Thyroid gland (tissue), 4 donors: ENCODE measurements around the gene PARM1.

Source experiments
- CTCF ChIP-seq, 6 experiments: fragments of 200-600 bp in 3 of 6; fragments of 450-650 bp in 3 of 6; sonication (generic) in 3 of 6; IDR thresholded peaks; one replicate each; pipeline ENCODE4 v1.5.1; 2016 to 2019; ENCODE audit warnings: antibody characterized with exemption in 6 of 6, mild to moderate bottlenecking in 2 of 6, inconsistent platforms in 1 of 6, moderate library complexity in 1 of 6
- POLR2A ChIP-seq, 2 donors: fragments of 450-650 bp; IDR thresholded peaks; one replicate each; pipeline ENCODE4 v1.6.1; 2017; ENCODE audit warnings: antibody characterized with exemption in 2 of 2, mild to moderate bottlenecking in 2 of 2, moderate library complexity in 1 of 2

- no peak for TF ChIP-seq CTCF (IDR thresholded peaks at IDR 0.05)
- no peak for TF ChIP-seq POLR2A (IDR thresholded peaks at IDR 0.05)
These were observed 41.9 kb upstream of the PARM1 start for GRCh38 chr4:74891037-74891436.
